Tibial nerve (tissue), 4 donors: ENCODE data around the gene PCNX2. TPM values are rescaled to one million over a fixed set of nuclear protein-coding genes. Genes with fewer than 3 reads are reported as not detected.

Source experiments
- DNase-seq, 2 donors: peaks; one replicate each; pipeline ENCODE4 v3.0.0-alpha.2; 2019; ENCODE audit warnings: low spot score in 2 of 2
- H3K27ac ChIP-seq, 4 donors: fragments of 200-600 bp; sonication (generic) in 3 of 4; one replicate each; pipeline ENCODE4 v1.5.1; 2017 to 2019; ENCODE audit warnings: mild to moderate bottlenecking in 1 of 4
- H3K27me3 ChIP-seq, 2 donors: fragments of 200-600 bp; sonication (generic) in 1 of 2; one replicate each; pipeline versions ENCODE4 v1.5.1 to v1.6.0; 2017 to 2019
- H3K36me3 ChIP-seq, 3 donors: fragments of 200-600 bp; sonication (generic); one replicate each; pipeline ENCODE4 v1.5.1; 2018 to 2019
- H3K4me1 ChIP-seq, 4 donors: fragments of 200-600 bp; sonication (generic) in 3 of 4; one replicate each; pipeline ENCODE4 v1.5.1; 2017 to 2019
- H3K4me3 ChIP-seq, 4 donors: fragments of 200-600 bp; sonication (generic) in 3 of 4; one replicate each; pipeline ENCODE4 v1.5.1; 2017 to 2019; ENCODE audit warnings: mild to moderate bottlenecking in 1 of 4, moderate library complexity in 1 of 4
- H3K9me3 ChIP-seq, 4 donors: fragments of 200-600 bp; sonication (generic) in 3 of 4; one replicate each; pipeline ENCODE4 v1.5.1; 2017 to 2019
- EP300 ChIP-seq, 2 donors: sonication (generic); formaldehyde crosslinking; IDR thresholded peaks; one replicate each; pipeline ENCODE4 v1.6.1; 2017; ENCODE audit warnings: antibody characterized with exemption in 2 of 2, mild to moderate bottlenecking in 1 of 2
- POLR2A ChIP-seq, 2 donors: fragments of 450-650 bp; IDR thresholded peaks; one replicate each; pipeline ENCODE4 v1.6.1; 2017; ENCODE audit warnings: antibody characterized with exemption in 2 of 2, mild to moderate bottlenecking in 2 of 2, moderate library complexity in 2 of 2
- WGBS, 2 donors: methylation state at CpG; one replicate each; pipeline ENCODE4 v1.1.5; 2018; 5-methylcytosine and 5-hydroxymethylcytosine counted together
- total RNA-seq, 4 donors: library from RNA; depleted of rRNA; stranded (reverse); fragments of >200 nt; gene quantifications; one replicate each; pipeline ENCODE4 v1.1.0, GENCODE V29; 2016
- TF ChIP-seq, protein P1 (sequence below), 5 experiments: fragments of 200-600 bp in 3 of 5; fragments of 450-650 bp in 2 of 5; sonication (generic) in 3 of 5; IDR thresholded peaks; one replicate each; pipeline ENCODE4 v1.5.1; 2016 to 2019; ENCODE audit warnings: antibody characterized with exemption in 5 of 5, mild to moderate bottlenecking in 3 of 5, moderate library complexity in 2 of 5

The PCNX2 gene
- total RNA-seq, 4 donors from 2014 or later, result 10.2 to 32.1 (median 19.2) TPM

DNA sequence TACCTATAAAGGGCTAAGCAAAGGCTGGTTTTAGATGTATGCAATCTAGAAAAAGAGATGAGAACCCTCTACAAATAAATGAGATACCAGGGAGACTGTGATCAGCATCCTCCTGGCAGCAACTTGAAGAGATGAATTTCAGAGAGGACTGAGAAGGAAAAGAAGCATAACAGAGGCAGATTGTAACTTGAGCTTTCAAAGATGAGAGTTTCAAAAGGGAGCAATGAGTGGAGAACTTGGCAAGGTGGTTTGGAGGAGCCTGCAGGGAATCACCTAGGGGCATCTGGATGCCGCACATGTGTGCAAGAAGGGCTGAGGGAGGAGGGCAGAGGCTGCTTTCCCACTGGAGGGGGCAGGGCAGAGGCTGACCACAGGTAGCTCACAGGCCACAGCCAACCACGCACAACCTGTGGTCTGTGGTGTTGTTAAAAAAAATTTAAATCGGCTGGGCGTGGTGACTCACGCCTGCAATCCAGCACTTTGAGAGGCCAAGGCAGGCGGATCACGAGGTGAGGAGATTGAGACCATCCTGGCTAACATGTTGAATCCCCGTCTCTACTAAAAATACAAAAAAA is 50.2 kb downstream of the PCNX2 start:
- no peak overlapping the region for H3K27ac ChIP-seq
- H3K27me3 ChIP-seq, result no peaks in the 10 kb centered on the region
- TF ChIP-seq, protein P1, sequence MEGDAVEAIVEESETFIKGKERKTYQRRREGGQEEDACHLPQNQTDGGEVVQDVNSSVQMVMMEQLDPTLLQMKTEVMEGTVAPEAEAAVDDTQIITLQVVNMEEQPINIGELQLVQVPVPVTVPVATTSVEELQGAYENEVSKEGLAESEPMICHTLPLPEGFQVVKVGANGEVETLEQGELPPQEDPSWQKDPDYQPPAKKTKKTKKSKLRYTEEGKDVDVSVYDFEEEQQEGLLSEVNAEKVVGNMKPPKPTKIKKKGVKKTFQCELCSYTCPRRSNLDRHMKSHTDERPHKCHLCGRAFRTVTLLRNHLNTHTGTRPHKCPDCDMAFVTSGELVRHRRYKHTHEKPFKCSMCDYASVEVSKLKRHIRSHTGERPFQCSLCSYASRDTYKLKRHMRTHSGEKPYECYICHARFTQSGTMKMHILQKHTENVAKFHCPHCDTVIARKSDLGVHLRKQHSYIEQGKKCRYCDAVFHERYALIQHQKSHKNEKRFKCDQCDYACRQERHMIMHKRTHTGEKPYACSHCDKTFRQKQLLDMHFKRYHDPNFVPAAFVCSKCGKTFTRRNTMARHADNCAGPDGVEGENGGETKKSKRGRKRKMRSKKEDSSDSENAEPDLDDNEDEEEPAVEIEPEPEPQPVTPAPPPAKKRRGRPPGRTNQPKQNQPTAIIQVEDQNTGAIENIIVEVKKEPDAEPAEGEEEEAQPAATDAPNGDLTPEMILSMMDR (IDR thresholded peaks at IDR 0.05), result no peak
- TF ChIP-seq EP300 (IDR thresholded peaks at IDR 0.05) (no peak), POLR2A (IDR thresholded peaks at IDR 0.05) (no peak)
- no peak overlapping the region for H3K4me3 ChIP-seq
- DNase-seq, result no peak
- 94 to 95% methylated on average over 8 of the region's 8 CpGs for WGBS, 2 donors
- no peaks in the 10 kb centered on the region for H3K36me3 ChIP-seq
- H3K4me1 ChIP-seq, result peaks cover 0 to 14% (median 0%) of the 10 kb centered on the region in 4 donors
- H3K9me3 ChIP-seq, result no peaks in the 10 kb centered on the region

DNA sequence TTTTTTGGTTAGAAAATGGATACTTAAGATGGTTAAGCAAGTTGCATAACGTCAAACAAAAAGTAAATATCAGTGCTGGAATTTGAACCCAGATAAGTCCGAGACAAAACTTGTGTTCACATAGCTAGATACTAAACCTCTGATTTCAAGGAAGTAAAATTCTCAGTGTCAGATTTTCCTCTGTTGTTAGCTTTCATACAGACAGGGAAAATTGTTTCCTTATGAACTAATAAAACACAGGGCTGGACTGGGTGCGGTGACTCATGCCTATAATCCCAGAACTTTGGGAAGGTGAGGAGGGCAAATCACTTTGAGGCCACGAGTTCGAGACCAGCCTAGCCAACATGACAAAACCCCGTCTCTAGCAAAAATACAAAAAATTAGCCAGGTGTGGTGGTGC is 51.3 kb downstream of the PCNX2 start:
- no peak for DNase-seq
- Histone ChIP-seq H3K27me3 (no peaks in the 10 kb centered on the region), H3K36me3 (no peaks in the 10 kb centered on the region), H3K27ac (no peak overlapping the region), H3K9me3 (no peaks in the 10 kb centered on the region), H3K4me3 (no peak overlapping the region), H3K4me1 (peaks cover 0 to 14% (median 0%) of the 10 kb centered on the region in 4 donors)
- 71 to 77% methylated on average over 6 of the region's 6 CpGs for WGBS, 2 donors
- TF ChIP-seq POLR2A (IDR thresholded peaks at IDR 0.05), result no peak
- TF ChIP-seq, protein P1 (IDR thresholded peaks at IDR 0.05), result no peak
- no peak for TF ChIP-seq EP300 (IDR thresholded peaks at IDR 0.05)

DNA sequence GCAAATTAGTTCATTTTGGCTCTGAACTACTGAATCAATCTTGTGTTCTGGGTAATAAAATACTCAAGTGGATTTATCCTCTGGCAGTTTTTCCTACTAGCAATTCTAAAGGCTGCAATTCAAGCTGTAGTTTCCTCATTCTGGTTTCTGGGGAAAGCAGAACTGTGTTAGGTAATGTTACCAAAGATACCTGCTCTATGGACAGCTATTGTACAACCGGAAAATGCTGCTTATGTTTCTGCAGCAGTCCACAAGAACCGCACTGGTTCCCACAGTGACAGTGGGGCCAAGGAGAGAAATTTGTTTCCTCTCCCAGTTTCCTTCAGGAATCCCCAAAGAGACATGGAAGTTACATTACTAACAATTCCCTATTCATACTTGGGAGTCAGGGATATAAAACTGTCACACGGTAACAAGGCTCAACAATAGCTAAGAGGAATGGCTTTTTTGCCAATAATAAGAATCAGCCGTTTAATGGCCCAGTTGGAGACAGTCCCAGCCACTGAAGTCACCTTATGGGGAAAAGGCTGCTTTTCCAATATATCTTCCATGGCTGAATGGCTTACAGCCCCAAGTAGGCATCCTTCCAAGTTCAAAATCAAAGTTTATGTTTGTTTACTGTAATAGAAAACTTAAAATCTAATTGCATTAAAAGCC is 52.6 kb downstream of the PCNX2 start:
- Histone ChIP-seq H3K27me3 (no peaks in the 10 kb centered on the region), H3K36me3 (no peaks in the 10 kb centered on the region), H3K27ac (no peak overlapping the region), H3K9me3 (no peaks in the 10 kb centered on the region), H3K4me3 (no peak overlapping the region), H3K4me1 (peaks cover 0 to 14% (median 0%) of the 10 kb centered on the region in 4 donors)
- 28 to 35% methylated on average over 4 of the region's 4 CpGs for WGBS, 2 donors
- DNase-seq, result no peak
- no peak for TF ChIP-seq POLR2A (IDR thresholded peaks at IDR 0.05)
- TF ChIP-seq, protein P1 (IDR thresholded peaks at IDR 0.05), result no peak
- no peak for TF ChIP-seq EP300 (IDR thresholded peaks at IDR 0.05)

DNA sequence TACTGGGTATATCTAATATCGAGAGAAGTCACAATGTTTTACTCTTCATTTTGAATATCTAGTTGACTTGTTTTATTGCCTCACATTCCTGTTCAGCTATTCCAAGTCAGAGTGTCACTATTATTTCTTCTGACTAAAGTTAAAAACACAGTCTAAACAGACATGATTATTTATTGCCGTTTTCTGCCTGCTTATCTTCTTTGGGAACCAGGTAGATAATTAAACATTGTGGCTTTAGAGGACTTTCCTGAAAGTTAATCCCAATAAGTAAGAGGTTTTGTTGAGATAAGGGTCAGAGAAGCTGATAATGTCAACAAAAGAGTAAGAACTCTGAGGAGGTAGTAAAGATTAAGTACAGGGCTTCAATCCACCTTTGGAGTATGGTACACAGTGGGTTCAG is 53.8 kb downstream of the PCNX2 start:
- no peak overlapping the region for H3K4me3 ChIP-seq
- H3K27me3 ChIP-seq, result no peaks in the 10 kb centered on the region
- no peaks in the 10 kb centered on the region for H3K9me3 ChIP-seq
- peaks cover 0 to 20% (median 0%) of the 10 kb centered on the region in 4 donors for H3K4me1 ChIP-seq
- no peaks in the 10 kb centered on the region for H3K36me3 ChIP-seq
- DNase-seq, result no peak
- H3K27ac ChIP-seq, result no peak overlapping the region
- 53 to 56% methylated on average over 2 of the region's 2 CpGs for WGBS, 2 donors
- TF ChIP-seq POLR2A (IDR thresholded peaks at IDR 0.05) (no peak), EP300 (IDR thresholded peaks at IDR 0.05) (no peak)
- TF ChIP-seq, protein P1 (IDR thresholded peaks at IDR 0.05), result no peak
